HEK293 (cell line): ENCODE data around the gene DOP1B.

Experiments used
- CTCF ChIA-PET: fragments of 350-600 bp; formaldehyde crosslinking; extraction: SDS; loops from one replicate; lab custom pipeline; 2021; ENCODE audit warnings: antibody characterized with exemption; lab: Yijun Ruan, JAX
- POLR2A ChIA-PET: fragments of 300-600 bp; formaldehyde crosslinking; extraction: SDS; loops from one replicate; lab custom pipeline; 2020; ENCODE audit warnings: antibody characterized with exemption, inconsistent platforms; lab: Yijun Ruan, JAX
- H3K27ac ChIP-seq: fragments of 200-500 bp; sonication (Bioruptor generic); 2 replicates; pipeline ENCODE4 v1.5.1; 2014; ENCODE audit warnings: low read depth, low read length, control low read depth, inconsistent platforms; ENCODE audit errors: extremely low read depth
- H3K36me3 ChIP-seq, 2 experiments: fragments of 200-500 bp in 1 of 2; sonication (Bioruptor generic) in 1 of 2; 1 replicate in 1 of 2; 2 replicates in 1 of 2; pipeline ENCODE4 v1.5.1; 2014 to 2017; ENCODE audit warnings: inconsistent platforms in 2 of 2, low read length in 2 of 2; ENCODE audit not compliant: control insufficient read depth in 2 of 2, insufficient read depth in 1 of 2
- H3K4me1 ChIP-seq: fragments of 200-500 bp; sonication (Bioruptor generic); 2 replicates; pipeline ENCODE4 v1.5.1; 2014; ENCODE audit warnings: mild to moderate bottlenecking, low read length, inconsistent platforms; ENCODE audit not compliant: control insufficient read depth, insufficient read depth
- H3K4me3 ChIP-seq: 2 replicates; pipeline ENCODE4 v1.5.1; 2011; ENCODE audit warnings: low read depth, mild to moderate bottlenecking, control low read depth, low read length, moderate library complexity
- H3K9me3 ChIP-seq: fragments of 200-500 bp; sonication (Bioruptor generic); 2 replicates; pipeline ENCODE4 v1.5.1; 2014; ENCODE audit warnings: low read depth, low read length, inconsistent platforms; ENCODE audit not compliant: control insufficient read depth, insufficient read depth
- GFI1B ChIP-seq: fragments of 450-650 bp; formaldehyde crosslinking; IDR thresholded peaks from 2 replicates; pipeline ENCODE4 v1.5.1; 2016; ENCODE audit warnings: missing biosample characterization, missing genetic modification characterization
- HOXD13 ChIP-seq: sonication (generic); formaldehyde crosslinking; IDR thresholded peaks from 2 replicates; pipeline ENCODE4 v1.8.0; 2022; ENCODE audit warnings: missing genetic modification reagents, borderline replicate concordance
- KLF10 ChIP-seq: fragments of 450-650 bp; IDR thresholded peaks from 2 replicates; pipeline ENCODE4 v1.5.1; 2018; ENCODE audit warnings: missing biosample characterization, mild to moderate bottlenecking, missing genetic modification characterization
- KLF8 ChIP-seq: fragments of 450-650 bp; formaldehyde crosslinking; IDR thresholded peaks from 2 replicates; pipeline ENCODE4 v1.5.1; 2016; ENCODE audit warnings: missing biosample characterization, missing genetic modification characterization
- OVOL3 ChIP-seq: fragments of 450-650 bp; formaldehyde crosslinking; IDR thresholded peaks from 2 replicates; pipeline ENCODE4 v1.5.1; 2016; ENCODE audit warnings: missing biosample characterization, missing genetic modification characterization
- ZNF155 ChIP-seq: fragments of 450-650 bp; formaldehyde crosslinking; IDR thresholded peaks from 2 replicates; pipeline ENCODE4 v1.5.1; 2016; ENCODE audit warnings: missing biosample characterization, missing genetic modification characterization
- ZNF221 ChIP-seq: fragments of 450-650 bp; formaldehyde crosslinking; IDR thresholded peaks from 2 replicates; pipeline ENCODE4 v1.5.1; 2017; ENCODE audit warnings: missing biosample characterization, missing genetic modification characterization, borderline replicate concordance
- ZNF341 ChIP-seq: fragments of 450-650 bp; formaldehyde crosslinking; IDR thresholded peaks from 2 replicates; pipeline ENCODE4; 2016; ENCODE audit warnings: low read depth, missing biosample characterization, missing genetic modification characterization
- ZNF473 ChIP-seq: fragments of 450-650 bp; formaldehyde crosslinking; IDR thresholded peaks from 2 replicates; pipeline ENCODE4 v1.5.1; 2017; ENCODE audit warnings: missing biosample characterization, missing genetic modification characterization
- ZNF544 ChIP-seq: fragments of 450-650 bp; formaldehyde crosslinking; IDR thresholded peaks from 2 replicates; pipeline ENCODE4 v1.5.0; 2017; ENCODE audit warnings: missing biosample characterization, missing genetic modification characterization
- TF ChIP-seq, protein P1 (sequence below): fragments of 450-650 bp; formaldehyde crosslinking; IDR thresholded peaks from 2 replicates; pipeline ENCODE4 v1.5.1; 2016; ENCODE audit warnings: missing biosample characterization, missing genetic modification characterization
- TF ChIP-seq, protein P2 (sequence below): fragments of 450-650 bp; formaldehyde crosslinking; IDR thresholded peaks from 2 replicates; pipeline ENCODE4 v1.5.1; 2016; ENCODE audit warnings: missing biosample characterization, missing genetic modification characterization
- TF ChIP-seq, protein P3 (sequence below): fragments of 450-650 bp; formaldehyde crosslinking; IDR thresholded peaks from 2 replicates; pipeline ENCODE4 v1.5.1; 2016; ENCODE audit warnings: missing biosample characterization, missing genetic modification characterization, low read depth

Gene DOP1B

DNA sequence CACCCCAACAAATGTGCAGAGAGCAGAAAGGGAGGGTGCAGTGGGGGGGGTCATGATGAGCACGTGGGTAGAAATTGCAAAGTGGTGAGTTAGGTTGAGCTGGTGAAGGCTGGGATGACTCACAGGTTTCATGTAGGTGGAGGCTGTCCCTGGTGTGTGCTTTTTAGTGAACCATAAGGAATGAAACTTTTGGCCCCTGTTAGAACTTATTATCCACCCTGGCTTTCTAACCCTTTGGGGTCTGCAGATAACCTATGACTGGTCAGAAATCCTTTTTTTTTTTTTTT lies 46.9 kb downstream of the DOP1B start (continued):
- TF ChIP-seq, protein P1, sequence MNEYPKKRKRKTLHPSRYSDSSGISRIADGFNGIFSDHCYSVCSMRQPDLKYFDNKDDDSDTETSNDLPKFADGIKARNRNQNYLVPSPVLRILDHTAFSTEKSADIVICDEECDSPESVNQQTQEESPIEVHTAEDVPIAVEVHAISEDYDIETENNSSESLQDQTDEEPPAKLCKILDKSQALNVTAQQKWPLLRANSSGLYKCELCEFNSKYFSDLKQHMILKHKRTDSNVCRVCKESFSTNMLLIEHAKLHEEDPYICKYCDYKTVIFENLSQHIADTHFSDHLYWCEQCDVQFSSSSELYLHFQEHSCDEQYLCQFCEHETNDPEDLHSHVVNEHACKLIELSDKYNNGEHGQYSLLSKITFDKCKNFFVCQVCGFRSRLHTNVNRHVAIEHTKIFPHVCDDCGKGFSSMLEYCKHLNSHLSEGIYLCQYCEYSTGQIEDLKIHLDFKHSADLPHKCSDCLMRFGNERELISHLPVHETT, result 0 out of 2 replicates have a peak, but pooled peaks have one; percentile 17

DNA sequence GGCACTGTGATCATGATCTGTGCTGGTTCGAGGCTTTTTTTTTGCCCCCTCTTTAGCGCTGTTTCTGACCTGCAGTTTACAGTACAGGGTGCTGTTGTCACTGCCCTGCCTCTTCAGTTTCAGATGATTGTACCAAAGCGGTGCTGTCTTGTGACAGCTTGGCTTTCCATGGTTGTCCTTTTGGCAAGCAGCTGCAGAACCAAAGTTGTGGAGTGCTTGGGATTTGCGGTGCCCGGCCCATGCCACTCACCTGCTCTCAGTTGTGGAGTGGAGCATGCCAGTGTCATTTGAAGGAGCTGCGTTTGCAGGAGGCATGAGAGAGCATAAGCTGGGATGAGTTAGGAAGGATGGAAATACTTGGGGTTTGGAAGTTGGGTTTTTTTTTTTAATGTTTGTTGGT lies 48.4 kb downstream of the DOP1B start:
- Histone ChIP-seq H3K36me3 (no peaks in the 10 kb centered on the region; a peak in 1 of 3 replicates), H3K9me3 (no peaks in the 10 kb centered on the region), H3K27ac (no peak overlapping the region), H3K4me3 (no peak overlapping the region)
- CTCF ChIA-PET, result interaction anchor here (0.6 to 1.8 kb wide), 3 partner anchors 51 to 66 kb away, joined by 4 to 6 read pairs (median 4); no protein-coding TSS in a partner anchor
- no peak for TF ChIP-seq ZNF155 (tag by site-specific recombination)
- no peak for TF ChIP-seq ZNF473
- no peak for TF ChIP-seq KLF8 (tag by site-specific recombination)
- no peak for TF ChIP-seq OVOL3 (tag by site-specific recombination)
- no peak for TF ChIP-seq ZNF544 (tag by site-specific recombination)
- no peak for TF ChIP-seq KLF10 (tag by site-specific recombination)
- no peak for TF ChIP-seq ZNF221 (tag by site-specific recombination)
- no peak for TF ChIP-seq GFI1B (tag by site-specific recombination)
- TF ChIP-seq ZNF341 (tag by site-specific recombination), result no peak
- TF ChIP-seq HOXD13 (CRISPR knock-in tag), result no peak
- TF ChIP-seq, all 188 proteins: peak for 0
- H3K4me1 ChIP-seq, result peaks cover 24% of the 10 kb centered on the region
- POLR2A ChIA-PET, result no interaction called here

DNA sequence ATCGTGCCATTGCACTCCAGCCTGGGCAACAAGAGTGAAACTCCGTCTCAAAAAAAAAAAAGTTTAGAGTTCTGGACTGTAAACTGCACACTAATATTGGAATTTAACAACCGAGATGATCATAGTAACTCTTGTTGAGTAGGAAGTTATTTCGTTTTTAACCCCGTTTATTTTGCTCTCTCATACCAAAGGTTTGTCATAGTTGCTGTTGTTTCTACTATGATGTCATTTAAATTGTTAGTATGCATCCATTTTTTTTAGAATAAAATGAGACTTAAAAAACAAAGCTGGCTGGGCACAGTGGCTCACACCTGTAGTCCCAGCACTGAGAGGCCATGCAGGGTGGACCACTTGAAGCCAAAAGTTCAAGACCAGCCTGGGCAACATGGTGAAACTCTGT lies 49.3 kb downstream of the DOP1B start:
- H3K27ac ChIP-seq, result no peak overlapping the region
- CTCF ChIA-PET, result interaction anchor here (0.6 to 1.7 kb wide), 6 partner anchors 17 to 115 kb away, joined by 3 to 4 read pairs (median 3); no protein-coding TSS in a partner anchor
- POLR2A ChIA-PET, result no interaction called here
- H3K36me3 ChIP-seq, result no peaks in the 10 kb centered on the region; a peak in 1 of 3 replicates
- no peaks in the 10 kb centered on the region for H3K9me3 ChIP-seq
- TF ChIP-seq, protein P2, sequence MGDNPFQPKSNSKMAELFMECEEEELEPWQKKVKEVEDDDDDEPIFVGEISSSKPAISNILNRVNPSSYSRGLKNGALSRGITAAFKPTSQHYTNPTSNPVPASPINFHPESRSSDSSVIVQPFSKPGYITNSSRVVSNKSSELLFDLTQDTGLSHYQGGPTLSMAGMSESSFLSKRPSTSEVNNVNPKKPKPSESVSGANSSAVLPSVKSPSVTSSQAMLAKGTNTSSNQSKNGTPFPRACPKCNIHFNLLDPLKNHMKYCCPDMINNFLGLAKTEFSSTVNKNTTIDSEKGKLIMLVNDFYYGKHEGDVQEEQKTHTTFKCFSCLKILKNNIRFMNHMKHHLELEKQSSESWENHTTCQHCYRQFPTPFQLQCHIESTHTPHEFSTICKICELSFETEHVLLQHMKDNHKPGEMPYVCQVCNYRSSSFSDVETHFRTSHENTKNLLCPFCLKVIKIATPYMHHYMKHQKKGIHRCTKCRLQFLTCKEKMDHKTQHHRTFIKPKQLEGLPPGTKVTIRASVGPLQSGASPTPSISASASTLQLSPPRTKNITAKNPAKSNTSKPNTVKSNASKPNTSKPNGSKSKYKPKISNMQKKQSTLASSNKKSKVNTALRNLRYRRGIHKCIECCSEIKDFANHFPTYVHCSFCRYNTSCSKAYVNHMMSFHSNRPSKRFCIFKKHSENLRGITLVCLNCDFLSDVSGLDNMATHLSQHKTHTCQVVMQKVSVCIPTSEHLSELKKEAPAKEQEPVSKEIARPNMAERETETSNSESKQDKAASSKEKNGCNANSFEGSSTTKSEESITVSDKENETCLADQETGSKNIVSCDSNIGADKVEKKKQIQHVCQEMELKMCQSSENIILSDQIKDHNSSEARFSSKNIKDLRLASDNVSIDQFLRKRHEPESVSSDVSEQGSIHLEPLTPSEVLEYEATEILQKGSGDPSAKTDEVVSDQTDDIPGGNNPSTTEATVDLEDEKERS, result no peak
- TF ChIP-seq, protein P3, sequence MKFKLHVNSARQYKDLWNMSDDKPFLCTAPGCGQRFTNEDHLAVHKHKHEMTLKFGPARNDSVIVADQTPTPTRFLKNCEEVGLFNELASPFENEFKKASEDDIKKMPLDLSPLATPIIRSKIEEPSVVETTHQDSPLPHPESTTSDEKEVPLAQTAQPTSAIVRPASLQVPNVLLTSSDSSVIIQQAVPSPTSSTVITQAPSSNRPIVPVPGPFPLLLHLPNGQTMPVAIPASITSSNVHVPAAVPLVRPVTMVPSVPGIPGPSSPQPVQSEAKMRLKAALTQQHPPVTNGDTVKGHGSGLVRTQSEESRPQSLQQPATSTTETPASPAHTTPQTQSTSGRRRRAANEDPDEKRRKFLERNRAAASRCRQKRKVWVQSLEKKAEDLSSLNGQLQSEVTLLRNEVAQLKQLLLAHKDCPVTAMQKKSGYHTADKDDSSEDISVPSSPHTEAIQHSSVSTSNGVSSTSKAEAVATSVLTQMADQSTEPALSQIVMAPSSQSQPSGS (tag by site-specific recombination), result peak; percentile 78
- no peak overlapping the region for H3K4me3 ChIP-seq
- H3K4me1 ChIP-seq, result peaks cover 26% of the 10 kb centered on the region
